ENCODE results near the gene TMEM203. TPM values are rescaled to one million over a fixed set of nuclear protein-coding genes. Genes with fewer than 3 reads are reported as not detected.

The TMEM203 gene
- total RNA-seq, 2 donors from 2014 or later, result 19.3 to 27.3 TPM

DNA sequence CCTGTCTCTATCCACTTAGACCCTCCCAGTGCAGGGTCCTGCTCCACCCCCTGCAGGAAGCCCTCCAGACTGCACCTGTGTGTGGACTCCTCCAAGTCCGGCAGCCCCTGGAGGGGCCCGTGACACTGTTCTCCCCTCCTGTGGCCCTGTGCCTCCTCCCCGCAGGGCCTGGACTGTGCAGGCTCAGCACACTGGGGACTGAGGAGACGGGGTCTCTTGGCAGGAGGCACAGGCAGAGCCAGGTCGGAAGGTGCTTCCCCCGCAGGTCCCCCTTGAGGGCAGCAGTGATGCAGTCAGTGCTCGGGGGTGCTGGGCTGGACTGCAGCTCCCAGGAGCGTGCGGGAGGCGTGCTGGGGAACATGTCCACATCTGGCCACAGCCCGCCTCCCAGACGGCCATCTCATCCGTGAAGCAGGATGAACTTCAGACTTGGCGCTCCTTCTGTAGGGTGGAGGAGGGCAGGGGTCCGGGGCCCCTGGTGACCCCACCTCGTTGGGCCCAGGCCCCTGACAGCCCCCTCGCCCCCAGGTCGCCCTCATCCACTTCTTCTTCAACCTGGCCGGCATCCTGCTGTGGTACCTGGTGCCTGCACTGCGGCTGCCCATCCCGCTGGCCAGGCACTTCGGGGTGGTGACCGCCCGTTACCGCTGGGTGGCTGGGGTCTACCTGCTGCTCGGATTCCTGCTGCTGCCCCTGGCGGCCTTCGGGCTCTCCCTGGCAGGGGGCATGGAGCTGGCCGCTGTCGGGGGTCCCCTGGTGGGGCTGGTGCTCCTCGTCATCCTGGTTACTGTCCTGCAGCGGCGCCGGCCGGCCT lies 30.2 kb upstream of the TMEM203 start:
- Mint-ChIP-seq H3K4me3 (no peak overlapping the region), H3K27ac (no peak overlapping the region), H3K36me3 (ENCODE audit: low read depth) (no peaks in the 10 kb centered on the region), H3K9me3 (no peaks in the 10 kb centered on the region), H3K27me3 (peaks cover 4% of the 10 kb centered on the region), H3K4me1 (no peaks in the 10 kb centered on the region)
- ATAC-seq (replicated peaks), result no peak

DNA sequence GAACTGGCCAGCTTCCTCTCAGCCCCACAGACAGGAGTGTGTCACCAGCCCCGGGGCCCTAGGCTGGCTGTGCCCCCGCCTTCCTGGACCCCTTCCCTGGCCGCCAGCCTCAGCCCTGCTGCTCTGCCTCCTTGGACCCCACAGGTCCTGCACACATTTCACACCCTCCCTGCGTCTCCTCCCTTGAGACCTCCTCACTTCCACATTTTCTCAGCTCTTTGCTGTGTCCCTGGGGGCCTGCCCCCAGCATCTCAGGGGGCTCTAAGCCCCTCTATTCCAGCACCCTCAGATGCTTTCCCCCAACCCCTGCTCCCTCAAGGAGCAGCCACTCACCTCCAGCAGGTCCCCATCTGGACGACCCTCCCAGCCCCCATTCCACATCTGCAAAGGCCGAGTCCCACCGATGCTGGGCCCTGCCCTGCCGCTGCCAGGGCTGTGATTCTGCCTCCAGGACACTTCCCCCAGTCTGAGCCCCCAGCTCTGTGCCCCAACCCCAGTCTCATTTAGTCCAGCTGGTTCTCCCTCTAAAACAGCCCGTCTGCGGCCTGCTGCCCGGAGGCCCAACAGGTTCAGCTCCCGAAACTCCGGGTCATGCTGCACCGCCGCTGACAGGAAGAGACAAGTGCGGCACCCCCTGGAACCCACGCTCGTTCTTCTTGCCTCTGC lies 29.4 kb upstream of the TMEM203 start:
- no peak for ATAC-seq (replicated peaks)
- peaks cover 4% of the 10 kb centered on the region for H3K27me3 Mint-ChIP-seq
- H3K4me3 Mint-ChIP-seq, result no peak overlapping the region
- H3K36me3 Mint-ChIP-seq (ENCODE audit: low read depth), result no peaks in the 10 kb centered on the region
- no peaks in the 10 kb centered on the region for H3K9me3 Mint-ChIP-seq
- H3K27ac Mint-ChIP-seq, result no peak overlapping the region
- no peaks in the 10 kb centered on the region for H3K4me1 Mint-ChIP-seq

DNA sequence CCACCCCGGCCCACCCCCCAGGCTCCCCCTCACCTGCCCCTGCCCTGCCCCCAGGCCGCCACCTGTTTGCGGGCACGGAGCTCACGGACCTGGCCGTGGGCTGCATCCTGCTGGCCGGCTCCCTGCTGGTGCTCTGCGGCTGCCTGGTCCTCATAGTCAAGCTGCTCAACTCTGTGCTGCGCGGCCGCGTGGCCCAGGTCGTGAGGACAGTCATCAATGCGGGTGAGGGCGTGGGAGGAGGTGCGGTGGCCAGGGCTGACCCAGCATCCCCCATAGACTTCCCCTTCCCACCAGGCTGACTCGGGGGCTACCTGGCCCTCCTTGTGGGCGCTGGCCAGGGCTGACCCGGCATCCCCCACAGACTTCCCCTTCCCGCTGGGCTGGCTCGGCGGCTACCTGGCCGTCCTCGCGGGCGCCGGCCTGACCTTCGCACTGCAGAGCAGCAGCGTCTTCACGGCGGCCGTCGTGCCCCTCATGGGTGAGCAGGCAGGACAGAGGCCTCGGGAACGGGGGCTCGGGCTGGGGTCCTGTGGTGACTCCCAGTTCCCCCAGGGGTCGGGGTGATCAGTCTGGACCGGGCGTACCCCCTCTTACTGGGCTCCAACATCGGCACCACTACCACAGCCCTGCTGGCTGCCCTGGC lies 28.7 kb upstream of the TMEM203 start:
- ATAC-seq (replicated peaks), result no peak
- Mint-ChIP-seq H3K4me1 (no peaks in the 10 kb centered on the region), H3K36me3 (ENCODE audit: low read depth) (no peaks in the 10 kb centered on the region), H3K9me3 (no peaks in the 10 kb centered on the region), H3K4me3 (no peak overlapping the region), H3K27ac (no peak overlapping the region), H3K27me3 (peaks cover 4% of the 10 kb centered on the region)

DNA sequence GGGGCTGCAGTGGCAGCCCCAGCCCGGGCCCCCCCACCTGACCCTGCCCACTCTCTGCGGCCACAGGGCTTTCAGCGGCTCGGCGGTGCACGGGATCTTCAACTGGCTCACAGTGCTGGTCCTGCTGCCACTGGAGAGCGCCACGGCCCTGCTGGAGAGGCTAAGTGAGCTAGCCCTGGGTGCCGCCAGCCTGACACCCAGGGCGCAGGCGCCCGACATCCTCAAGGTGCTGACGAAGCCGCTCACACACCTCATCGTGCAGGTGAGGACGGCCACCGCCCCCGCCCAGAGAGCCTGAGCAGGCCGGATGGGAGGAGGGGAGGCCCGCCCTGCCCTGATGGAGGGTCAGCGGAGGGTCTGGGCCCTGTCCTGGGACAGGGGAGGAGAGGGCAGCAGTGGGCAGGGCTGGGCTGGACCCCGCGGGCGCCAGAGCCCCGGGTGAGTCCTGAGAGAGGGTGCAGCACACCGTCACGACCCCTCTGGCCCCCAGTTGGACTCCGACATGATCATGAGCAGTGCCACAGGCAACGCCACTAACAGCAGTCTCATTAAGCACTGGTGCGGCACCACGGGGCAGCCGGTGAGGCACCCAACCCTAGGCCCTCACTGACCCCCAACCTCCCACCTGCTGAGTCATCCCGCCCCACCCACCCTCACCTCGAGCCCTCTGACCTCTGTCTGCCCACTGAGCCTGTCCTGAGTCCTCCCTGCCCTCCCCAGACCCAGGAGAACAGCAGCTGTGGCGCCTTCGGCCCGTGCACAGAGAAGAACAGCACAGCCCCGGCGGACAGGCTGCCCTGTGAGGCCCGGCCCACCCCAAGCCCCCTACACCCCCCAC lies 27.9 kb upstream of the TMEM203 start:
- no peak overlapping the region for H3K4me3 Mint-ChIP-seq
- H3K9me3 Mint-ChIP-seq, result no peaks in the 10 kb centered on the region
- ATAC-seq (replicated peaks), result no peak
- no peak overlapping the region for H3K27ac Mint-ChIP-seq
- peaks cover 4% of the 10 kb centered on the region for H3K27me3 Mint-ChIP-seq
- no peaks in the 10 kb centered on the region for H3K36me3 Mint-ChIP-seq (ENCODE audit: low read depth)
- no peaks in the 10 kb centered on the region for H3K4me1 Mint-ChIP-seq

DNA sequence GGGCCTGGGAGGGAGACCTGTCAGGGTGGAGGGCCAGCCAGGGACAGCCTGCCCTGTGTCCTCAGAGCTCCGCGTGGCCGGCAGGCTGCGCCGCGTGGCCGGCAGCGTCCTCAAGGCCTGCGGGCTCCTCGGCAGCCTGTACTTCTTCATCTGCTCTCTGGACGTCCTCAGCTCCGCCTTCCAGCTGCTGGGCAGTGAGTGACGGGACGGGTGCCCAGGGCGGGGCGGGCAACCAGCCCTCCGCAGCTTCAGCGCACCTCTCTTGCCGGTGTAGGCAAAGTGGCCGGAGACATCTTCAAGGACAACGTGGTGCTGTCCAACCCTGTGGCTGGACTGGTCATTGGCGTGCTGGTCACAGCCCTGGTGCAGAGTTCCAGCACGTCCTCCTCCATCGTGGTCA lies 27.1 kb upstream of the TMEM203 start:
- no peaks in the 10 kb centered on the region for H3K9me3 Mint-ChIP-seq
- H3K4me3 Mint-ChIP-seq, result no peak overlapping the region
- ATAC-seq (replicated peaks), result no peak
- H3K36me3 Mint-ChIP-seq (ENCODE audit: low read depth), result no peaks in the 10 kb centered on the region
- peaks cover 7% of the 10 kb centered on the region for H3K27me3 Mint-ChIP-seq
- peaks cover 3% of the 10 kb centered on the region for H3K4me1 Mint-ChIP-seq
- no peak overlapping the region for H3K27ac Mint-ChIP-seq

DNA sequence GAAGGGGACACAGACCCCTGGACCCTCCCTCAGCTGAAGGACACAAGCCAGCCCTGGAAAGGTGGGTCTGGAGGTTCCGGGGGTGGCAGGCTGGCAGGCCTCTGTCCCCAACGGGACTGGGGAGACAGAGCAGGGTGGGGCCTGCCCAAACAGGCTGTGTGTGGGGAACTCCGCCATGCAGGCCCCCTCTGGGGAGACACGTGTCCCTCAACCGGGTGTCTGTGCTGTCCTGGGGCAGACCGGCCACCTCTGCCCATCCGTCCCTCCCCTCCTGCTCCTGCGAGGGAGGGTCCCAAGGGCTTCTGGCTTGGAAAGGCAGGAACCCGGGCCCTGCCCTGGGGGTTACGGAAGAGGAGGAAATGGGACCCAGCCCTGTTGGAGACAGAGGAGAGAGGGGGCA lies 26.7 kb upstream of the TMEM203 start:
- Mint-ChIP-seq H3K4me1 (peaks cover 5% of the 10 kb centered on the region), H3K27me3 (peaks cover 8% of the 10 kb centered on the region), H3K27ac (no peak overlapping the region), H3K9me3 (no peaks in the 10 kb centered on the region), H3K4me3 (no peak overlapping the region), H3K36me3 (ENCODE audit: low read depth) (no peaks in the 10 kb centered on the region)
- ATAC-seq (replicated peaks), result no peak

DNA sequence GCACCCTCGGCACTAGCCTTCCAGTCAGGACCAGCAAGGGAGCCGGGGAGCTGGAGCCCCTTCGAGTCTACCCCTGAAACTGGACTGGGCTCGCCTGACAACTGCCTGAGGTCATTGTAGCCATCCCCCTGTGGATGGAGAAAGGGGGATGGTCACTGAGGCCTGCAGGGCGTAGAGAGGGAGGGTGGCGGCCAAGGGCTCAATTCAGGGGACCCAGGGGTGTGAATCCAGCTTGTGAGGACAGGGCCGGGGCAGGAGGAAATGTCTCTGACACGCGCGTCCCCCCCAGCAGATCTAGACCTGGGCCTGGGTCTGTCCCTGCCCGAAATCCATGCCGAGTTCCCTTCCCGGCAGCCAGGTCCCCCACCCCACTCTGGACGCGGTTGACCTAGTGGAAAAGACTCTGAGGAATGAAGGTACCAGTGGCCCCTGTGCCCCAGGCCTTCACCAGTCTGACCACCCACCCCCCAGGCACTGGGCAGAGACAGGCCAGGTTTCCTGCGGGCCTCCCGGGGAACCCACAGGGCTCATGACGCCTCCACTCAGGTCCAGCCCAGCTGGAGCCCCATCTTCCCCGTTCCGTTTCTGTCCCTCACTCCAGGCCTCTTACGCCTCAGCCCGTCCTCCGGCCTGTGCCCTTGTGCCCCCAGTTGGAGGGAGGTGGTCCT lies 26.1 kb upstream of the TMEM203 start:
- H3K4me3 Mint-ChIP-seq, result no peak overlapping the region
- H3K27me3 Mint-ChIP-seq, result peaks cover 8% of the 10 kb centered on the region
- ATAC-seq (replicated peaks), result no peak
- H3K4me1 Mint-ChIP-seq, result peaks cover 5% of the 10 kb centered on the region
- H3K27ac Mint-ChIP-seq, result no peak overlapping the region
- H3K9me3 Mint-ChIP-seq, result no peaks in the 10 kb centered on the region
- H3K36me3 Mint-ChIP-seq (ENCODE audit: low read depth), result no peaks in the 10 kb centered on the region

DNA sequence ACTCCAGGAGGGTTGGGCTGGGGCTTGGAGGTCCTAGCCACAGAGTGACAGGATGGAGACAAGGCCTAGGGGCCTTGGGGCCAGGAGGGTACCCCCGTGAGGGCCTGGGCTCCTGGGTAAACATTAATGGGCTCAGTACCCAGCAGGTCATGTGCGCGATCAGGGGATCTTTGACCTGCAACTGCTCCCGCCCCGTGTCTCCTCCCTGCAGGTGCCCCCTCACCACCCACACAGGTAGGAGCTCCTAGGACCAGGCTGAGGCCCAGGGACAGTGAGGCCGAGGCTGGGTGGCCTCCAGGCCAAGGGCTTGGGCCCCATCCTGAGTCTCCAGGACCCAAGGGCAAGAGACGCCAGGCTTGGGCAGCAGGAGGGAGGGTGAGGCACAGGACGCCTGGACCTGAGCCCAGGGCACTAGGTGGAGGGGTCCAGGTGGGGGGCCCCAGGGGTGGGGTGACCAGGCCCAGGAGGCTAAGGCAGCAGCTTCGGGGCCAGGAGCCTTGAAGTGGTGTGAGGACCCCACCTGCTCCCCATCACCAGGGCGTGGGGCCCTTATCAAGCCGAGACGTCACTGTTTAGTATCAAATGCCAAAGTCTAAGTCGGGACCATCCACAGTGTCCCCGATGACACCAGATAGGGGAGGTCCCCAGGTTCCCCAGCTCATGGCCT lies 25.4 kb upstream of the TMEM203 start, which contains the start of gene SLC34A3:
Gene SLC34A3 (plus strand): TSS at position 197 of the 667 bp plus-strand sequence. CDS start 802 bp downstream, outside the sequence.
- Mint-ChIP-seq H3K27me3 (peaks cover 8% of the 10 kb centered on the region), H3K4me3 (no peak within 1 kb of the TSS), H3K36me3 (ENCODE audit: low read depth) (no peaks in the 10 kb centered on the region), H3K27ac (no peak within 1 kb of the TSS), H3K4me1 (peaks cover 5% of the 10 kb centered on the region), H3K9me3 (no peaks in the 10 kb centered on the region)
- ATAC-seq (replicated peaks), result no peak

DNA sequence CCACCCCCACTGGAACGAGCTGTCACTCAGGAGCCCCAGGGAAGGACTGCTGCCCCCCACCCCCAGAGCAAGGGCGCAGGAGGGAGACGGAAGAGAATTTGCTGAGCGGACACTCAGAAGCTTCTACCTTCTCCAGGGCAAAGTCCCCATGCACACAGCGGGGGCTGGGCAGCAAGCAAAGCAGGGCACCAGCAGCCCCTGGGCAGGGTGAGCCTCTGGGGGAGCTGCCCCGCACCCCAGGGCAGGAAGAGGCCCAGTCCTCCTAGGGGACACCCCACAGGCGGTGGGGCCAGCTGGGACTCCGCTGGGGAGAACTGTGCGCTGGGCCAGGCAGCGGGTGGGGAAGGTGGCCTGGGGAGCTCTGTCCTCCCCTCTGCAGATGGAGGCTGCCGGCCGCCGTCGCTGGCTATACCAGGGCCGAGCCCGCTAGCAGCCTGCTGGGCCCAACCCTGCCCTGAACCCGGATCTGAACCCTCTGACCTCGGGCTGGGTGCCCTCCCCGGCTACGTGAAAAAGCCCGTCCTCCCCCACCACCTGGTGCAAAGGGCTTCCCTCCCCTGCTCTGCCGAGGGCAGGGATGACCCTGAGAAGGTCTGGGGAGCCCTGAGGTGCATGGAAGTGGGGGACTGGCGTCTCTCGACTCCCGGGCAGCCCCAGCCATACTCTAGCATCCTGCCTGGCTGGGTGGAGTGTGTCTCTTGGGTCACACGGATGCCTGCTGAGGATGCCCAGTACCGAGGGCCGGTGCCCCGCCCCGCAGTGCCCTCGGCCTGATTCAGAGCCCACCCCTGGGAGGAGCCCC lies 24.7 kb upstream of the TMEM203 start:
- H3K4me1 Mint-ChIP-seq, result peaks cover 5% of the 10 kb centered on the region
- no peak for ATAC-seq (replicated peaks)

DNA sequence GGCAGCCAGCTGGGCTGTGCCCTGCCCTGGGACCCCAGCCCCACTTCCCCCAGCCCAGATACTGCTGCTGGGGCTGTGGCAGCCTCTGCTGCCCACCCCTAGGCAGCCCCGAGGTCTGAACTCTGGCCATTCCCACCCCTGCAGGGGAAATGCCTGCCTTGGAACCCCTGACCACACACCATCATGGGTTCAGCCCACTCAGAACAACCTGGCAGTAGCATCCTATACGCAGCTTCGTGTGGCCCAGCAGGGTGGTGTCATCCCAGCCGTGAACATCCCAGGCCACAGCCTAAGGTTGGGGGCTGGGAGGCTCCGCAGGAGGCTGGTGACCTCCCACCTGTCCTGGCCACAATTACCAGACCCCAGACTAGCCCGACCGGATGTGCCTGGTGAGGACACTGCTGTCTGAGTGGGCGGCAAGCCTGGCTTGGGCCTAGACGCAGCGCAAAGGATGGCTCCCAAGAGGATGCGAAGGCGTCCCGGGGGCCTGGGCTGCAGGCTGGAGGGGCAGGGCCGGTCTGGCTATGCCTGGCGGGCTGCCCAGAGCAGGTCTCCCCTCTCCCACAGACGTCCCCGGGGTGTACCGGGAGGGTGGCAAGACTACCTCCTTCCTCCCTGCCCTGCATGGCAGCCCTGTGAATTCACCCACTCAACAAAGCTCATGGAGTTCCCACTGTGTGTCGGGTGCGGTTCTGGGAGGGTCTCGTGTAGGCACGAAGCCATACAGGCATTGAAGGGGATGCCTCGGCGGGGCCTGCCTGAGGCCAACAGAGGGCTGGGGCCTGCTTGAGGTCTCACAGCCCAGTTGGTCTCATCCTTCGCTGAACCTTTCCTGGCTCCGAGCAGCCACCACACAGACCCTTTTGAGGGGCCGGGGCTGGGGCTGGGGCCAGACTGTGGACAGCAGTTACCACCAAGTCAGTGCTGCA lies 23.8 kb upstream of the TMEM203 start:
- no peak overlapping the region for H3K4me3 Mint-ChIP-seq
- peaks cover 5% of the 10 kb centered on the region for H3K4me1 Mint-ChIP-seq
- no peak for ATAC-seq (replicated peaks)
- H3K36me3 Mint-ChIP-seq (ENCODE audit: low read depth), result no peaks in the 10 kb centered on the region
- H3K27ac Mint-ChIP-seq, result no peak overlapping the region
- no peaks in the 10 kb centered on the region for H3K9me3 Mint-ChIP-seq
- H3K27me3 Mint-ChIP-seq, result peaks cover 3% of the 10 kb centered on the region

More for the DNA sequence above, 24.7 kb upstream of the TMEM203 start:
- Mint-ChIP-seq H3K27ac (no peak overlapping the region), H3K27me3 (peaks cover 6% of the 10 kb centered on the region), H3K4me3 (no peak overlapping the region), H3K9me3 (no peaks in the 10 kb centered on the region), H3K36me3 (ENCODE audit: low read depth) (no peaks in the 10 kb centered on the region)

DNA sequence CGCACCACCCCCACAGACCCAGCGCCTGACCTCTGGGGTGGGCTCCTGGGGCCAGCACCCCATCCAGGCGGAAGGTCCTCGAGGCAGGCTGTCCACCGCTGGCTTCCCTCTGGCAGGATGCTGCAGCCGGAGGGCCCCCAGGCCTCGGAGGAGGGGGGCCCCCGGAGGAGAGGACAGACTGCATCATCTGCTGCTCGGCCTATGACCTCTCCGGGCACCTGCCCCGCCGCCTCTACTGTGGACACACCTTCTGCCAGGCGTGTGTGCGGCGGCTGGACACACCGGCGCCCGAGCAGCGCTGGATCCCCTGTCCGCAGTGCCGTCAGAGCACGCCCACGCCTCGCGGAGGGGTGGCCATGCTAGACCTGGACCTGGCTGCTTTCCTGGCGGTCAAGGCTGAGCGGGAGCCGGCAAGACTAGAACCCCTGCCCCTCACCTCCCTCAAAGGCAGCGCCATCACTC lies 23.1 kb upstream of the TMEM203 start:
- Mint-ChIP-seq H3K36me3 (ENCODE audit: low read depth) (no peaks in the 10 kb centered on the region), H3K9me3 (no peaks in the 10 kb centered on the region), H3K4me1 (peaks cover 5% of the 10 kb centered on the region), H3K4me3 (no peak overlapping the region), H3K27ac (no peak overlapping the region), H3K27me3 (peaks cover 3% of the 10 kb centered on the region)
- no peak for ATAC-seq (replicated peaks)
